ENCODE results near the gene BCKDHB.

BCKDHB gene

GRCh38 chr6:80331974-80332373 is 225.5 kb downstream of the BCKDHB start:
- no peak for DNase-seq (ENCODE audit: low read depth)

GRCh38 chr6:80333342-80333741 is 226.9 kb downstream of the BCKDHB start:
- no peak for DNase-seq (ENCODE audit: low read depth)

DNA sequence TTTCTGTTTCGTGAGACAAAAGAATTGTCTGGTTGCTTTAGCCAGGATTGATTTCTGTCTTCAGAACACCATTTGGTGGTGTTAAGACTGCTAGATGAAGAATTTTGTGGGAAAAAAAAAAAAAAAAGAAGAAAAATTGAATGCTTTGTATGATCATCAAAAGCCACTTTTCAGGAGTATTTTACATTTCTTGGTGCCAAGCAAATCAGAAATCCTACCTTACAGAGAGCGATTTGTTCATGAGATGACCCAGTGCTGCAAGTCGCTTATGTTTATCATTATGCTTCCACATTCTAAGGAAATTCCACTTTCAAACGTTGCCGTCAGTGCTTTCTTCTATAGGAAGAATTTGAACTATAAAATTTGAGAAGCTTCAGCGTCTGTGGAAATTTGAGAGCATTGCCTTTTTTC is 228.7 kb downstream of the BCKDHB start:
- DNase-seq (ENCODE audit: low read depth) = no peak

DNA sequence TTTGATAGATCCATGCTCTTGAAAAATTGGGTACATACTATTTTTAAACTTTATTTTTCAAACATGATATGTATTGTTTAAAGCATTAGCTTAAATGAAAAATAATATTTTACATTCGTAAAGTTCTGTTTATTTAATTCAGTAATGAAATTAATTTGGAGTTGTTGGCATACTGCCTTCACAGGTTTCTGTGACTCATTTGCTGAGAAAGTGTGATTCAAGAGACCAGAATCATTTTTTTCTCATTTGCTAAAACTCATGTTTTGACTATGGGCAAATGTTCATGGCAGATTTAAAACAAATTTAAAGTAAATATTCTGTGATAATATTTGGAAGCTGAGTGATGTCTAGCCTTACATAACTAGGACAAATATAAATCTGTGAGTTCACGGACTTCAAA is 230.4 kb downstream of the BCKDHB start:
- DNase-seq (ENCODE audit: low read depth) = no peak

- peak; percentile 34 for DNase-seq (ENCODE audit: low read depth)
Measured at GRCh38 chr6:80338201-80338836, 231.8 kb downstream of the BCKDHB start.

- DNase-seq (ENCODE audit: low read depth) = no peak
Measured at GRCh38 chr6:80339421-80339820, 232.9 kb downstream of the BCKDHB start.

DNA sequence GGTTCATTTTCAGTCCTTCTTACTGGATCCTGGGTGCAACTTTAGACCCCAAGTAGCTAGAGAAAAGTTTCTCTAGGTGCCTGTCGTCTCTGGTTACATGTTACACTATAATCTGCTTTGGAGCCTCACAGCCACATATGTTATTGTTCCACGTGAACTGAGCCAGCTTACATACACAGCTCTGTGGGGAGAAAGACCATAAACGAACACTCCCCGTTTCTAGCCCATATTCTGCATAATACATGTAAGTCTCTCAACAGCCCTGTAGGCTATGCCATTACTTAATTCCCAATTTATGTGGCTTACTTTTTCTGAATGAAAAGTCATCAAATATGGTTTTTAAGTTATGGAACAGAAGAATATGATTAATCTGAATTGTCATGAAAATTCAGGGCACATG is 233.8 kb downstream of the BCKDHB start:
- DNase-seq (ENCODE audit: low read depth) = no peak

GRCh38 chr6:80340686-80341085 is 234.2 kb downstream of the BCKDHB start:
- DNase-seq (ENCODE audit: low read depth) = no peak

DNA sequence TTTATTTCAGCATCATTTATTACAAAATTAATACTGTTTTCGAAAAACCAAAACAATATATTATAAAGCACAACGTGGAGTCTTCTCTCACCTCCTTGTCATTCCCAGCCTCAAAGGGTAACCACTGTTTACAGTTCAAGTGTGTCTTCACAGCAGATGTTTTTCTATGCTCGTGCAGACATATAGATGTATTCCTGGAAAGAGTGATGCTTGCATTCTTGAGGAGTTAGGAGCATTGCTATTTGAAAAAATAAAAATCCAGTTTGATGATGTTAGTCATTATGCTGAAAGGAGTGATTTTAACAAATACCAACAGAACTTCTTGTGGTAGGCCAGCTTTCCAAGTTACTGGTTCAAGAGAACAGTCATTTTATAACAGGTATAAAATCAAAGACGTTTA is 234.9 kb downstream of the BCKDHB start:
- no peak for DNase-seq (ENCODE audit: low read depth)

DNA sequence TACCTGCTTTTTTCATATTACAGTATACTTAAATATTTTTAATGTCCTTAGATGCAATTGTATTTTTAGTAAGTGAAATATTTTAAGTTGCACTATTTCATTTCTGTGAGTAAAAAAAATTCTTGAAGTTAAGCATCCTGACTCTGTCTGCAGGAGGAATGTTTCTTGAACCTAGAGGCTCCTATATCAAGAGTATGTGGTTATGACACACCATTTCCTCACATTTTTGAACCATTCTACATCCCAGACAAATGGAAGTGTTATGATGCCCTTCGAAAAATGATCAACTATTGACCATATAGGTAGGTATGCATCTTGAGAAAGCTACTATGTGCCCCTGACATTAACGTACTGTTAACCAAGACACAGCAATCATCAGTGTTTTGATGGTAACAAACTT is 237.0 kb downstream of the BCKDHB start:
- no peak for DNase-seq (ENCODE audit: low read depth)

- no peak for DNase-seq (ENCODE audit: low read depth)
Measured at GRCh38 chr6:80347101-80347500, 240.6 kb downstream of the BCKDHB start.

DNA sequence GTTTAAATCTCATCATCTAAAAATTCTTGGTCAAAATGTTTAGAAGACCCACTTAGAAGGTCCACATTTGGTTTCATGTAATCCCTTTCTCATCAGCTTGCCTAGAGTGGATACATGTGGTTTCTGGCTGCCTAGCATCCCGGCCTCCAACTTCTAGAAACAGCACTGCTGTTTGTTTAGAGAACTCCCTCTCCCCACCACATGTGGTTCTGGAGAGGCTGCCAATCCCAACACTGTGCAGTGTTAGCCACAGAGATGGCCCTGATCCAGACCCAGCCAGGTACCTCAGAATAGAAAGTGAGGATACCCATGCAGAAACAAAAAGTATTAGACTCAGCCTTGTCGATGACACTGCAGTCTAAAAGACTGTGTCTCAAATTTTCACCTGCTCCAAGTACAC is 241.8 kb downstream of the BCKDHB start:
- no peak for DNase-seq (ENCODE audit: low read depth)

- no peak for DNase-seq (ENCODE audit: low read depth)
Measured at GRCh38 chr6:80356000-80356399, 249.5 kb downstream of the BCKDHB start.

GRCh38 chr6:80356545-80356944 is 250.1 kb downstream of the BCKDHB start:
- no peak for DNase-seq (ENCODE audit: low read depth)

- no peak for DNase-seq (ENCODE audit: low read depth)
Measured at GRCh38 chr6:80357081-80357480, 250.6 kb downstream of the BCKDHB start.

- no peak for DNase-seq (ENCODE audit: low read depth)
Measured at GRCh38 chr6:80357674-80358073, 251.2 kb downstream of the BCKDHB start.

- no peak for DNase-seq (ENCODE audit: low read depth)
Measured at GRCh38 chr6:80363501-80364122, 257.1 kb downstream of the BCKDHB start.

- no peak for DNase-seq (ENCODE audit: low read depth)
Measured at GRCh38 chr6:80364149-80364548, 257.7 kb downstream of the BCKDHB start.

DNA sequence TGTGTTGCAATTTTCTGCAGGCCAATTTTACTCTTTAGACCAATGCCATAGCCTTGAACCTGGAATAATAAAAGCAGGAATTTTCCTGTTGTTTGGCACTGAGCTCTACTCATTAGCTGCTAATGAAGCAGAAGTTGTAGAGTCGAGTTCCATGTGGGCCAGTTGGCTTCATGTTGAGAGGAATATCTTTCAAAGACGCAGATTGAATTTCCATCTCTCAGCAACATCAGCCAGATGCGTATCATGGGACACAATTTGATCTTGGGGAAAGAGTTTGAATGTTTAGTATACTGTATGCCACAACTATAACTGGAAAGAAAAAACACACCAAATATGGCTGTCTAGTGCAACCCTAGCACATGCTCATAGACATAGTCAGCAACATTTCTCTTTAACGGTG is 259.6 kb downstream of the BCKDHB start:
- no peak for DNase-seq (ENCODE audit: low read depth)

DNA sequence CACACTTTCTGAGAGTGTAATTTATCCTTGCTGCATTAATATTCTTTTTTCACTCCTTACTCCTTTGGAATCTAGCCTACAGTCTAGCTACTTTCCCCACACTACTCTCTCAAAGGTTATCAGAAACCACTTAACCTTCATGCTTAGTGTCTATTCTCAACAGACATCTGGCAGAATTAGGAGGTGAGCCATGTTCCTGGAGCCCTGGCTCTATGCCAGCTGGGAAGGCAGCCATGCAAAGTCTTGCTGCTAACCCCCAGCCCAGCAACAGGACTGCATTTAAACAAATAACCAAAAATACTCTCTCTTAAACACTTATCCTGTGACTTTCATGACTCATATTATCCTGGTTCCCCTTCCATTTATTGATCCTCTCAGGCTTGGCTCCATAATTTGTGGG is 260.2 kb downstream of the BCKDHB start:
- DNase-seq (ENCODE audit: low read depth) = no peak

GRCh38 chr6:80376411-80376810 is 269.9 kb downstream of the BCKDHB start:
- no peak for DNase-seq (ENCODE audit: low read depth)

DNA sequence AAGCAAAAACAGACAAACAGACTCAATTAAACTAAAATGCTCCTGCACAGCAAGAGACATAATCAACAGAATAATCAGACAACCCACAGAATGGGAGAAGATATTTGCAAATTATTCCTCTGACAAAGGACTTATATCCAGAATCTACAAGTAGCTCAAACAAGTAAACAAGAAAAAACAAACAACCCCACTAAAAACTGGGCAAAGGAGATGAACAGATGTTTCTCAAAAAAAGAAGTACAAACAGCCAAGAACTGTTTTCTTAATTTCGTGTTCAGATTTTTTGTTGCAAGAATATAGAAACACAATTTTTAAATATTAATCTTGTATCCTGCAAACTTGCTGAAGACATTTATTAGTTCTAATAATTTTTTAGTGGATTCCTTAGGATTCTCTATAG is 274.1 kb downstream of the BCKDHB start:
- no peak for DNase-seq (ENCODE audit: low read depth)

DNA sequence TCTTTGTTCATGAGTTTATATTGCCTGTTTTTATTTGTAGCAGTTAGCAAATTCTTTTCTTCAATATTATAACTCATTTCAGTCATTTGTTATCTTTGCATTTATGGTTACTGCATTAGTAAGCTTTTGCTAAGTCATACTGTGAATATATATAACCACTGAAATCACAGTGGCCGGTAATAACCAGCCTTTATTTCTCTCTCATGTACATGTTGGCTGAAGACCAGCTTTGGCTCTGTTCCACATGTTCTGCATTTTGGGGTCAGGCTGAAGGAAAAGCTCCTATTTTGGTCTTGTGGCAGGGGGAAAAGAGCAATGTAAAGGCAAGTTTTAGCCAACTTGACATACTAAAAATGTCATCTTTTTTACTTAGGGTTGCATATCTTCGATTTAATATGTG is 276.3 kb downstream of the BCKDHB start:
- DNase-seq (ENCODE audit: low read depth) = no peak

GRCh38 chr6:80388507-80388906 is 282.0 kb downstream of the BCKDHB start:
- no peak for DNase-seq (ENCODE audit: low read depth)

Data from activated T-helper 9 cell treated with anti-CD3 and anti-CD28 coated beads, Interleukin-2, amount 50 U/mL, for 16 hours (primary cell).